ENCODE results near the gene SHOC2. TPM values are rescaled to one million over a fixed set of nuclear protein-coding genes. Genes with fewer than 3 reads are reported as not detected.

SHOC2 gene
- total and polyA plus RNA-seq, 2 donors from 2014 or later = 18.0 to 66.8 TPM

DNA sequence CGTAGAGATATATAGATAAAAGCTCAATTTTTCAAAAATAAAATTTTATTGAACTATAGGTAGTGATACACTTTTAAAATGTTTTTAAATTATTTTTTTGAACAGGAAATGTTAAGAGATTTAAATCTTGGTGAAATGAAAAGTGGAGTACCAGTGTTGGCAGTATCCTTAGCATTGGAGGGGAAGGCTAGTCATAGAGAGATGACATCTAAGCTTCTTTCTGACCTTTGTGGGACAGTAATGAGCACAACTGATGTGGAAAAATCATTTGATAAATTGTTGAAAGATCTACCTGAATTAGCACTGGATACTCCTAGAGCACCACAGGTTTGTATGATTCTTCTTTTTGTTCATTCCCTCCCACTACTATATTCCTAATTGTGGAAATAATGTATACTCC lies 31.8 kb upstream of the SHOC2 start:
- Histone ChIP-seq H3K4me1 (ENCODE audit: control insufficient read depth in 2 of 3, insufficient read depth in 2 of 3, low read depth in 1 of 3, low read length in 3 of 3) (no peaks in the 10 kb centered on the region), H3K27ac (ENCODE audit: low read depth in 2 of 2, low read length in 2 of 2) (no peak overlapping the region), H3K36me3 (ENCODE audit: control insufficient read depth in 2 of 3, insufficient read depth in 3 of 3, low read length in 3 of 3) (peaks cover 2 to 20% (median 9%) of the 10 kb centered on the region in 3 donors), H3K4me3 (ENCODE audit: low read length in 3 of 3) (no peak overlapping the region), H3K9me3 (ENCODE audit: control insufficient read depth in 2 of 3, insufficient read depth in 1 of 3, low read length in 3 of 3) (no peaks in the 10 kb centered on the region), H3K27me3 (ENCODE audit: control insufficient read depth, insufficient read depth, low read length) (no peaks in the 10 kb centered on the region), H3K9ac (ENCODE audit: low read length in 3 of 3) (no peak overlapping the region)
- TF ChIP-seq, protein P1, sequence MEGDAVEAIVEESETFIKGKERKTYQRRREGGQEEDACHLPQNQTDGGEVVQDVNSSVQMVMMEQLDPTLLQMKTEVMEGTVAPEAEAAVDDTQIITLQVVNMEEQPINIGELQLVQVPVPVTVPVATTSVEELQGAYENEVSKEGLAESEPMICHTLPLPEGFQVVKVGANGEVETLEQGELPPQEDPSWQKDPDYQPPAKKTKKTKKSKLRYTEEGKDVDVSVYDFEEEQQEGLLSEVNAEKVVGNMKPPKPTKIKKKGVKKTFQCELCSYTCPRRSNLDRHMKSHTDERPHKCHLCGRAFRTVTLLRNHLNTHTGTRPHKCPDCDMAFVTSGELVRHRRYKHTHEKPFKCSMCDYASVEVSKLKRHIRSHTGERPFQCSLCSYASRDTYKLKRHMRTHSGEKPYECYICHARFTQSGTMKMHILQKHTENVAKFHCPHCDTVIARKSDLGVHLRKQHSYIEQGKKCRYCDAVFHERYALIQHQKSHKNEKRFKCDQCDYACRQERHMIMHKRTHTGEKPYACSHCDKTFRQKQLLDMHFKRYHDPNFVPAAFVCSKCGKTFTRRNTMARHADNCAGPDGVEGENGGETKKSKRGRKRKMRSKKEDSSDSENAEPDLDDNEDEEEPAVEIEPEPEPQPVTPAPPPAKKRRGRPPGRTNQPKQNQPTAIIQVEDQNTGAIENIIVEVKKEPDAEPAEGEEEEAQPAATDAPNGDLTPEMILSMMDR (IDR thresholded peaks at IDR 0.05; ENCODE audit: borderline replicate concordance, extremely low read depth, insufficient read depth) = no peak
- DNase-seq = no peak
- intact Hi-C loops (cut with DNase I) = no loop called here
- no peak for FAIRE-seq

DNA sequence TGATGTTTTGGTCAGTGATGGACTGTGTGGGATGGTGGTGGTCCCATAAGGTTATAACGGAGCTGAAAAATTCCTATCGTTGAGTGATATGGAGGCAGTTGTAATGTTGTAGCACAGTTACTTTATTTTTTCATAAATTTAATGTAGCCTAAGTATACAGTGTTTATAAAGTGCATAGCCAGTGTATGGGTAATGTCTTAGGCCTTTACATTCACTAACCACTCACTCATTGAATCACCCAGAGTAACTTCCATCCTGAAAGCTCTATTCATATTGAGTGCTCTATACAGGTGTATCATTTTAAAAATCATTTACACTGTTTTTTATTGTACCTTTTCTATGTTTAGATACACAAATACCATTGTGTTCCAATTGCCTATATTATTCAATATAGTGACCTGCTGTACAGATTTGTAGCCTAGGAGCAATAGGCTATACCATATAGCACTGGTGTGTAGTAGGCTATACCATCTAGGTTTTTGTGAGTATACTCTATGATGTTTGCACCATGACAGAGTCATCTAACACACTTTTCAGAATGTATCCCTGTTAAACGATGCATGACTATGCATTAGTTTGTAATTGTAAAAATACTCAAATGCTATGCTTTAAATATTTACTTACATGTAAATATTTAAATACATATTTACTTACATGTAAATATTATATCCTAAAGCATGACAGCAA lies 26.7 kb upstream of the SHOC2 start:
- no peaks in the 10 kb centered on the region for H3K27me3 ChIP-seq (ENCODE audit: control insufficient read depth, insufficient read depth, low read length)
- H3K4me3 ChIP-seq (ENCODE audit: low read length in 3 of 3) = no peak overlapping the region
- no peak for FAIRE-seq
- TF ChIP-seq, protein P1 (IDR thresholded peaks at IDR 0.05; ENCODE audit: borderline replicate concordance, extremely low read depth, insufficient read depth) = no peak
- H3K9ac ChIP-seq (ENCODE audit: low read length in 3 of 3) = no peak overlapping the region
- H3K4me1 ChIP-seq (ENCODE audit: control insufficient read depth in 2 of 3, insufficient read depth in 2 of 3, low read depth in 1 of 3, low read length in 3 of 3) = no peaks in the 10 kb centered on the region
- no peaks in the 10 kb centered on the region for H3K9me3 ChIP-seq (ENCODE audit: control insufficient read depth in 2 of 3, insufficient read depth in 1 of 3, low read length in 3 of 3)
- peaks cover 8 to 14% (median 13%) of the 10 kb centered on the region in 3 donors for H3K36me3 ChIP-seq (ENCODE audit: control insufficient read depth in 2 of 3, insufficient read depth in 3 of 3, low read length in 3 of 3)
- DNase-seq = no peak
- H3K27ac ChIP-seq (ENCODE audit: low read depth in 2 of 2, low read length in 2 of 2) = no peak overlapping the region
- intact Hi-C loops (cut with DNase I) = loop anchor here (10.0 kb wide), 1 partner anchor 148 kb away; no protein-coding TSS in a partner anchor

DNA sequence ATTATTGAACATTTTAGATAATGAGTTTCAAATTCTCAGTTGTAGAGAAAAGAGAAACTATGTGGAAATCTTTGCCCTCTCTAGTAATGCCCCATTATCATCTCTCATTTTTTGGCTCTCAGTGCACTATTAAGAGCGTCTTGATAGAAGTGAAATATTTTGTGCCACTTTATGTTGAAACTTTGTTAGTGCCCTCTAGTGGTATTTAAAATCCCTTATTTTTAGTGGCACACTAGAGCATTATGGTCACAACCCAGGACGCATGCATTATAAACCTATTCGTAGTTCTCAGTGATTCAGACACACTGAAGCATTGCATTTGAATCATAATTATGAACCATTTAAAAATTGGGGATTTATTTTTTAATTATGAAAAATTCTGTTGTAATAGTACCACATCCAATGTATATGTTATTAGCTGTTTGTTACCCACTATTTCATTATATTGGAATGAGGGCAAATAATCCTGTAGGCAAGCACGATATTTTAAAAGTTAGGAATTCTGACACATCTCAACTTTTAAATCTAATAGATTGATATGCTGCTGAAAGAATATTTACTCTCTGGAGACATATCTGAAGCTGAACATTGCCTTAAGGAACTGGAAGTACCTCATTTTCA lies 25.7 kb upstream of the SHOC2 start:
- Histone ChIP-seq H3K27ac (ENCODE audit: low read depth in 2 of 2, low read length in 2 of 2) (no peak overlapping the region), H3K9ac (ENCODE audit: low read length in 3 of 3) (no peak overlapping the region), H3K9me3 (ENCODE audit: control insufficient read depth in 2 of 3, insufficient read depth in 1 of 3, low read length in 3 of 3) (no peaks in the 10 kb centered on the region), H3K4me3 (ENCODE audit: low read length in 3 of 3) (no peak overlapping the region), H3K27me3 (ENCODE audit: control insufficient read depth, insufficient read depth, low read length) (no peaks in the 10 kb centered on the region), H3K4me1 (ENCODE audit: control insufficient read depth in 2 of 3, insufficient read depth in 2 of 3, low read depth in 1 of 3, low read length in 3 of 3) (no peaks in the 10 kb centered on the region), H3K36me3 (ENCODE audit: control insufficient read depth in 2 of 3, insufficient read depth in 3 of 3, low read length in 3 of 3) (peaks cover 8 to 14% (median 13%) of the 10 kb centered on the region in 3 donors)
- peak in 2 of 5 donors; percentile 60 to 68 for DNase-seq
- TF ChIP-seq, protein P1 (IDR thresholded peaks at IDR 0.05; ENCODE audit: borderline replicate concordance, extremely low read depth, insufficient read depth) = peak; percentile 44
- intact Hi-C loops (cut with DNase I) = loop anchor here (10.0 kb wide), 1 partner anchor 149 kb away; no protein-coding TSS in a partner anchor
- peak; percentile 97 for FAIRE-seq

Measured in kidney (tissue), 14 donors.